ENCODE measurements around the gene CACNA1I.

The CACNA1I gene

DNA sequence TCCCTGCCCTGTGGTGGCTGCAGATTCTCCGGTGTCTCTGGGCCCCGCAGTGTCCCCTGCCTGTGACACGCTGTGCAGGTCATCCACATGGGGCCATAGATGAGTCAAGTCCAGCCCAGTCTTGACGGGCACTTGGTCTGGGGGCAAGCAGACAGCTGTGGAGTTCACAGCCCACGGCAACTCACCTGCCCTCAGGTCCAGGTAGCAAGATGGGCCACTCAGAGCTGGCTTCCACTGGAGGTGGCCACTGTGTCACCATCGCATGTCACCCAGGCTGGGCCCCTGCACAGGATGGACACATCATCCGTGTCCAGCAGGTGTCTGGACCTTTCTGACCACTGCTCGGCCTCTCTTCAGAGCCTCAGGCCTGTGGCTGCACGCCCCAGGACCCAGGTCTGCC lies 109.9 kb downstream of the CACNA1I start:
- Histone ChIP-seq H3K9ac (ENCODE audit: insufficient read length) (no peak overlapping the region), H3K4me3 (no peak overlapping the region), H3K27ac (no peak overlapping the region), H3K36me3 (ENCODE audit: insufficient read depth, low read length) (peaks cover 26% of the 10 kb centered on the region), H3K9me3 (ENCODE audit: low read depth, low read length) (no peaks in the 10 kb centered on the region)
- no peak for DNase-seq (ENCODE audit: low read depth, low spot score)
- TF ChIP-seq EZH2 (IDR thresholded peaks at IDR 0.05) (no peak), FOXP2 (optimal IDR thresholded peaks at IDR 0.05; ENCODE audit: control extremely low read depth, extremely low read length, insufficient read depth) (no peak), POLR2AphosphoS5 (IDR thresholded peaks at IDR 0.05; ENCODE audit: borderline replicate concordance, low read depth, low read length) (no peak)

DNA sequence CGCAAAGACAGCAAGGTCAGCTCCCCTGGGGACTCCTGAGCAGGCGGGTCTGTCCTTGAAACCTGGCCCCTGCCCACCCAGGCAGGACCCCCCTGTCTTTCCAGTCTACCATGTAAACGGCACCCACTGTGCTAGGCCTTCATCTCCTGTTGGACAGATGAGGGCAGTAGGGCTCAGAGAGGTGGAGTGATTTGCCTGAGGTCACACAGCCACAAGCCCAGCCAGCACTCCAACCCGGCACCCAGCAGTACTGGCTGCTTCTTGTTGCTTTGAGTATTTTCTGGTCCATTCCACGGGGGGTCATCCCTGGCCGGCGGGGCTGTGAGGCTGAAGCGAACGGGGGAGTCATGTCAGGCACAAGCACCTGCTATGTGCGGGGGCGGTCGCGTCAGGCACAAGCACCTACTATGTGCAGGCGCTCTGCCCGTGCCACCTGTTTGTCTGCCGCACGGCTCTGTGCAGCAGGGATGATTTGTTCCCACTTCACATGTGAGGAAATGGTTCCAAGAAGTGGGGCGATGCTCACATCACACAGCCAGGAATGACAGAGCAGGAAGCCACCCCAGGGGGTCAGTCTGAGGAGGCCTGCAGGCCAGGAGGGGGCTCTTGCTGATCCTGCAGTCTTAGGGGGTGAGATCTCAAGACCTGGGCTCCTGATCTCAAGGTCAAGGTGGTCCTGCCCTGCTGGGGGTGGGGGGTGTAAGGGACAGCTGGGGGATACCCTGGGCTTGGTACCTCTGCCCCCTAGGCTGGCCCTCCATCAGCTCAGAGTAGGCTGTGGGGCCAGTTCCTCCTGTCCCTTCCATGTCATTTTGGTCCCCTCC lies 110.7 kb downstream of the CACNA1I start:
- DNase-seq (ENCODE audit: low read depth, low spot score) = no peak
- Histone ChIP-seq H3K36me3 (ENCODE audit: insufficient read depth, low read length) (peaks cover 26% of the 10 kb centered on the region), H3K4me3 (no peak overlapping the region), H3K9me3 (ENCODE audit: low read depth, low read length) (no peaks in the 10 kb centered on the region), H3K9ac (ENCODE audit: insufficient read length) (no peak overlapping the region), H3K27ac (no peak overlapping the region)
- no peak for TF ChIP-seq POLR2AphosphoS5 (IDR thresholded peaks at IDR 0.05; ENCODE audit: borderline replicate concordance, low read depth, low read length)
- TF ChIP-seq FOXP2 (optimal IDR thresholded peaks at IDR 0.05; ENCODE audit: control extremely low read depth, extremely low read length, insufficient read depth) = no peak
- TF ChIP-seq EZH2 (IDR thresholded peaks at IDR 0.05) = no peak

DNA sequence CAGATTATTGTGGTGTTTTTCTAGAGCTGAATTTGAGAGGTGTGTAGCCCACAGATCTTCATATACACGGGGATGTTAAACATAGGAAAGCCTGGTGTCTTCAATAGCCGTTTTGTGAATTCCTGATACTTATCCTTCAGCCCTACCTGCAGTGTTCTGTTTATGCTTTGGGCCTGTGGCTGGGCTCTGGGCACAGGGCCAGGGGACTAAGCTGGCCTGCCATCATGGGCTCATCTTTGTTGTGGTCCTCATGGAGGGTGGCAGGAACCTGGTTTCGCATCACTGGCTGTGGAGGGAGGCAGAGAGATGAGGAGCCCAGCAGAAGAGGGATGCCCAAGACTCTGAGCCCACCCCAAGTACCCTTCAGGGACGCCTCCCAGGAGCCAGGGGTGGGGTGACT lies 112.4 kb downstream of the CACNA1I start:
- no peak overlapping the region for H3K9ac ChIP-seq (ENCODE audit: insufficient read length)
- H3K9me3 ChIP-seq (ENCODE audit: low read depth, low read length) = no peaks in the 10 kb centered on the region
- peaks cover 26% of the 10 kb centered on the region for H3K36me3 ChIP-seq (ENCODE audit: insufficient read depth, low read length)
- H3K4me3 ChIP-seq = no peak overlapping the region
- no peak overlapping the region for H3K27ac ChIP-seq
- no peak for TF ChIP-seq FOXP2 (optimal IDR thresholded peaks at IDR 0.05; ENCODE audit: control extremely low read depth, extremely low read length, insufficient read depth)
- TF ChIP-seq POLR2AphosphoS5 (IDR thresholded peaks at IDR 0.05; ENCODE audit: borderline replicate concordance, low read depth, low read length) = no peak
- TF ChIP-seq EZH2 (IDR thresholded peaks at IDR 0.05) = no peak
- no peak for DNase-seq (ENCODE audit: low read depth, low spot score)

DNA sequence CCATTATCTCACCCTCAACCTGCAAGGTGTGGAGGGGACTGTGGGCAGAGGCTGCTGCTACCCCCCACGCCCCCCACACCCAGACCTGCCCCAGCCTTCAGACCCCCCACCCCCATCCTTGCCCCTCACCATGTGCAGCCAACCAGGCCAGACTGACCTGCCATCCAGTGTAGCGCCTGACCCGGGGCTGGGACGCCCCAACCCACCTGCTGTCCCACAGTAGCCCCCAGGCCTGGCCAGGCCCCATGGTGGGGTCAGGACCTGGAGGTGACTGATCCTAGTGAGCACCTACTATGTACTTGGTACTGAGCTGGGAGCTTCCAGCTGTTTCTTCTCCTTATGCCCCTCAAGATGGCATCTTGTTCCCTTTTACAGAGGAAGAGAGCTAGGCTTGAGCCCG lies 113.1 kb downstream of the CACNA1I start:
- H3K4me3 ChIP-seq = no peak overlapping the region
- no peaks in the 10 kb centered on the region for H3K9me3 ChIP-seq (ENCODE audit: low read depth, low read length)
- DNase-seq (ENCODE audit: low read depth, low spot score) = no peak
- peaks cover 26% of the 10 kb centered on the region for H3K36me3 ChIP-seq (ENCODE audit: insufficient read depth, low read length)
- TF ChIP-seq FOXP2 (optimal IDR thresholded peaks at IDR 0.05; ENCODE audit: control extremely low read depth, extremely low read length, insufficient read depth) (no peak), POLR2AphosphoS5 (IDR thresholded peaks at IDR 0.05; ENCODE audit: borderline replicate concordance, low read depth, low read length) (no peak), EZH2 (IDR thresholded peaks at IDR 0.05) (no peak)
- no peak overlapping the region for H3K9ac ChIP-seq (ENCODE audit: insufficient read length)
- H3K27ac ChIP-seq = no peak overlapping the region

DNA sequence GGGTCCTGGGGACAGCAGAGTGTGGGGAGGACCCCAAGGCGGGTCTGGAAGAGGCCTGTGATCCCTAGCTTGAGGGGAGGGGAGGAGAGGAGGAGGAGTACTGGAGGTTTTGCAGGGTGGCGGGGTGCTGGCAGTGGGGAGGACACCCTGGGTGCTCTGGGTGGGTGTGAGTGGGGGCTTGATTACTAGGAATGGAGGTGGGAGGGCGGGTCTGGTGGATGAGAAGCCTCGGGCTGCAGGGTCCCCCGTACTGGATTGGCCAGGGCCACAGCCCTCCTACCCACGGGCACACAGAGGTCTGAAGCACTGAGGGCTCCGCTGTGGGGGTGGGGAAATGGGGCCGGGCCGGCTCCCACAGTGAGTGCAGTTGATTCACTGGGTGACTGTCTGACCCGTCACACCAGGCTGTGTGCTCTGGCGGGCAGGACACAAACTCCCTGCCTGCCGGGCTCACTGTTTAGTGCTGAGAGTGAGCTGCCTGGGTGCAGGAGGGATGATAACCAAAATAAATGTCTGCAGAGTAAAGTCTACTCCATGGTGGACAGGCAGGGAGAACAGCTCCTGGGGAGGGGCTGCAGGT lies 114.2 kb downstream of the CACNA1I start:
- peaks cover 23% of the 10 kb centered on the region for H3K36me3 ChIP-seq (ENCODE audit: insufficient read depth, low read length)
- no peak overlapping the region for H3K4me3 ChIP-seq
- H3K9me3 ChIP-seq (ENCODE audit: low read depth, low read length) = no peaks in the 10 kb centered on the region
- no peak overlapping the region for H3K27ac ChIP-seq
- no peak for TF ChIP-seq EZH2 (IDR thresholded peaks at IDR 0.05)
- TF ChIP-seq POLR2AphosphoS5 (IDR thresholded peaks at IDR 0.05; ENCODE audit: borderline replicate concordance, low read depth, low read length) = no peak
- no peak for TF ChIP-seq FOXP2 (optimal IDR thresholded peaks at IDR 0.05; ENCODE audit: control extremely low read depth, extremely low read length, insufficient read depth)
- no peak for DNase-seq (ENCODE audit: low read depth, low spot score)
- H3K9ac ChIP-seq (ENCODE audit: insufficient read length) = no peak overlapping the region

DNA sequence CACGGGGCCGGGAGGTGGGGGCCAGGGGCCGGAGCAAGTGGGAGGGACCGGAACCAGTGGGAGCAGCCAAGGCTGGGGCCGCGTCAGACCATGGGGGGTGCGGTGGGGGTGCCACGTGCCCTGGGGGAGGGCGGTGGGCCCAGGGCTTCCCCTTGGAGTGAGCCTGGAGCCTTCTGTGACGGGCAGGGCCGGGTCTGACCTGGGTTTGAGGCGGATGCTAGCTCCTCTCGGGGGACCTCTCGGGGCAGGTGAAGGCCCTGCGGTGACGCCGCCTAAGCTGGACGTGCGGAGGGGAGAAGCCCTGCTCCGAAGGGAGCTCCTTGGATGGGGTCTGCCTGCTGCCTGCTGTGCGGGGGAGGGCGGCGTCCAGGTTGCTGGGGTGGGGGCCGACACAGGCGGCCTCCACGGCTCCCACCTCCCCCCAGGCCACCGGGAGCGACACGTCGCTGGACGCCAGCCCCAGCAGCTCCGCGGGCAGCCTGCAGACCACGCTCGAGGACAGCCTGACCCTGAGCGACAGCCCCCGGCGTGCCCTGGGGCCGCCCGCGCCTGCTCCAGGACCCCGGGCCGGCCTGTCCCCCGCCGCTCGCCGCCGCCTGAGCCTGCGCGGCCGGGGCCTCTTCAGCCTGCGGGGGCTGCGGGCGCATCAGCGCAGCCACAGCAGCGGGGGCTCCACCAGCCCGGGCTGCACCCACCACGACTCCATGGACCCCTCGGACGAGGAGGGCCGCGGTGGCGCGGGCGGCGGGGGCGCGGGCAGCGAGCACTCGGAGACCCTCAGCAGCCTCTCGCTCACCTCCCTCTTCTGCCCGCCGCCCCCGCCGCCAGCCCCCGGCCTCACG lies 115.0 kb downstream of the CACNA1I start:
- H3K9ac ChIP-seq (ENCODE audit: insufficient read length) = no peak overlapping the region
- no peak overlapping the region for H3K4me3 ChIP-seq
- H3K36me3 ChIP-seq (ENCODE audit: insufficient read depth, low read length) = peaks cover 19% of the 10 kb centered on the region
- no peaks in the 10 kb centered on the region for H3K9me3 ChIP-seq (ENCODE audit: low read depth, low read length)
- no peak for DNase-seq (ENCODE audit: low read depth, low spot score)
- no peak for TF ChIP-seq FOXP2 (optimal IDR thresholded peaks at IDR 0.05; ENCODE audit: control extremely low read depth, extremely low read length, insufficient read depth)
- TF ChIP-seq POLR2AphosphoS5 (IDR thresholded peaks at IDR 0.05; ENCODE audit: borderline replicate concordance, low read depth, low read length) = no peak
- no peak for TF ChIP-seq EZH2 (IDR thresholded peaks at IDR 0.05)
- H3K27ac ChIP-seq = no peak overlapping the region

DNA sequence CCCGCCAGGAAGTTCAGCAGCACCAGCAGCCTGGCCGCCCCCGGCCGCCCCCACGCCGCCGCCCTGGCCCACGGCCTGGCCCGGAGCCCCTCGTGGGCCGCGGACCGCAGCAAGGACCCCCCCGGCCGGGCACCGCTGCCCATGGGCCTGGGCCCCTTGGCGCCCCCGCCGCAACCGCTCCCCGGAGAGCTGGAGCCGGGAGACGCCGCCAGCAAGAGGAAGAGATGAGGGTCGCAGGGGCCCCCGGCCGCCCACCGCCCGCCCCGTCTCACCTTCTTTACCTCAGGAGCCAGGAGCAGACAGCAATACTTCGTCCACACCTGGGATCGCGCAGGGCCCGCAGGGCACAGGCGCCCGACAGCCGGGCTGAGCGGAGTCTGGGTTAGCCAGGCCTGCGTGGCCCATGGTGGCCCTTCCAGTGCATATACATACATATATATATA lies 115.6 kb downstream of the CACNA1I start:
- Histone ChIP-seq H3K9ac (ENCODE audit: insufficient read length) (no peak overlapping the region), H3K4me3 (no peak overlapping the region), H3K27ac (no peak overlapping the region), H3K36me3 (ENCODE audit: insufficient read depth, low read length) (peaks cover 18% of the 10 kb centered on the region), H3K9me3 (ENCODE audit: low read depth, low read length) (no peaks in the 10 kb centered on the region)
- no peak for TF ChIP-seq FOXP2 (optimal IDR thresholded peaks at IDR 0.05; ENCODE audit: control extremely low read depth, extremely low read length, insufficient read depth)
- TF ChIP-seq POLR2AphosphoS5 (IDR thresholded peaks at IDR 0.05; ENCODE audit: borderline replicate concordance, low read depth, low read length) = no peak
- TF ChIP-seq EZH2 (IDR thresholded peaks at IDR 0.05) = no peak
- no peak for DNase-seq (ENCODE audit: low read depth, low spot score)

Measured in SK-N-MC (cell line).